PFSK-1 (cell line): ENCODE data around the gene PRAF2.

Experiments
- POLR2AphosphoS5 ChIP-seq: IDR thresholded peaks from 2 replicates; pipeline ENCODE4 v1.6.1; 2012; ENCODE audit warnings: low read depth, mild to moderate bottlenecking, control low read depth, low read length, moderate library complexity
- REST ChIP-seq, 2 experiments: IDR thresholded peaks; 2 replicates each; pipeline versions ENCODE4 v1.6.1 to v1.8.0; 2011 to 2012; ENCODE audit warnings: low read depth in 2 of 2, low read length in 2 of 2, control low read depth in 1 of 2, inconsistent platforms in 1 of 2, mild to moderate bottlenecking in 1 of 2, moderate library complexity in 1 of 2; ENCODE audit not compliant: insufficient read depth in 1 of 2
- SIN3A ChIP-seq: IDR thresholded peaks from 2 replicates; pipeline ENCODE4 v1.6.1; 2012; ENCODE audit warnings: mild to moderate bottlenecking, low read length, moderate library complexity, borderline replicate concordance; ENCODE audit not compliant: insufficient read depth
- TAF1 ChIP-seq: IDR thresholded peaks from 2 replicates; pipeline ENCODE4 v1.6.1; 2012; ENCODE audit warnings: low read length, control low read depth, borderline replicate concordance; ENCODE audit not compliant: insufficient read depth

- TF ChIP-seq POLR2AphosphoS5: no peak
- no peak for TF ChIP-seq REST (IDR thresholded peaks at IDR 0.05; ENCODE audit: insufficient read depth in 1 of 2, low read depth in 2 of 2, low read length in 2 of 2)
- no peak for TF ChIP-seq SIN3A
- TF ChIP-seq TAF1: no peak
Observed at GRCh38 chrX:49077941-49078340, 4.1 kb upstream of the PRAF2 start.
